HG03565 (cell line): ENCODE results near the gene MISP.
A peak's percentile ranks its signal among the peaks of the same experiment; 100 is the strongest.

Experiments
- ATAC-seq: cut with Tn5 transposase; IDR thresholded peaks from one replicate; pipeline ENCODE4 v1.9.1; 2021; ENCODE audit warnings: mild to moderate bottlenecking, moderate library complexity; ENCODE audit not compliant: unreplicated experiment

Gene MISP

DNA sequence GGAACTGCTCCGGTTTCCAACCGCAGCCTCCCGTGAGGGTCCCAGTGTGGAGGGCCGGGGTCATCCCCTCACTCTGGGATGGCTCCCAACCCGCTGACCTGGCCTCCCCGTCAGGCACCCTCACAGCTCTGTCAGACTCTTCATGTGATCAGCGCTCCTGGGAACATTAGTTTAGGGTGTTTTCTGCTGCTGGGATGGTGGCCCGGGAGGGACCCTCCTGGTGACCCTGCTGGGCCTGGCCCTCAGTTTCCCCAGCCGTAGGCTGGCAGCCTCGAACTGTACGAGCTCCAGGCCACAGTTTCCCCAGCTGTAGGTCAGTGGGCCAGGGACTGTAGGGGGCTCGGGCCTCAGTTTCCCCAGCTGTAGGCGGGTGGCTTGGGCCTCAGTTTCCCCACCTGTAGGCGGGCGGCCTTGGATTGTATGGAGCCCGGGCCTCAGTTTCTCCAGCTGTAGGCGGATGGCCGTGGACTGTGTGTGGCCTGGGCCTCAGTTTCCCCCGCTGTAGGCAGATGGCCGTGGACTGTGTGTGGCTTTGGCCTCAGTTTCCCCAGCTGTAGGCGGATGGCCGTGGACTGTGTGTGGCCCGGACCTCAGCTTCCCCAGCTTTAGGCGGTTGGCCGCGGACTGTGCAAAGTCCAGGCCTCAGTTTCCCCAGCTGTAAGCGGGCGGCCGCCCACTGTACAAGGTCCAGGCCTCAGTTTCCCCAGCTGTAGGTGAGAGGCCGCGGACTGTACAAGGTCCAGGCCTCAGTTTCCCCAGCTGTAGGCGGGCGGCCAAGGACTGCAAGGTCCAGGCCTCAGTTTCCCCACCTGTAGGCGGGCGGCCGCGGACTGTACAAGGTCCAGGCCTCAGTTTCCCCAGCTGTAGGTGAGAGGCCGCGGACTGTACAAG lies 45.0 kb downstream of the MISP start:
- ATAC-seq: no peak

DNA sequence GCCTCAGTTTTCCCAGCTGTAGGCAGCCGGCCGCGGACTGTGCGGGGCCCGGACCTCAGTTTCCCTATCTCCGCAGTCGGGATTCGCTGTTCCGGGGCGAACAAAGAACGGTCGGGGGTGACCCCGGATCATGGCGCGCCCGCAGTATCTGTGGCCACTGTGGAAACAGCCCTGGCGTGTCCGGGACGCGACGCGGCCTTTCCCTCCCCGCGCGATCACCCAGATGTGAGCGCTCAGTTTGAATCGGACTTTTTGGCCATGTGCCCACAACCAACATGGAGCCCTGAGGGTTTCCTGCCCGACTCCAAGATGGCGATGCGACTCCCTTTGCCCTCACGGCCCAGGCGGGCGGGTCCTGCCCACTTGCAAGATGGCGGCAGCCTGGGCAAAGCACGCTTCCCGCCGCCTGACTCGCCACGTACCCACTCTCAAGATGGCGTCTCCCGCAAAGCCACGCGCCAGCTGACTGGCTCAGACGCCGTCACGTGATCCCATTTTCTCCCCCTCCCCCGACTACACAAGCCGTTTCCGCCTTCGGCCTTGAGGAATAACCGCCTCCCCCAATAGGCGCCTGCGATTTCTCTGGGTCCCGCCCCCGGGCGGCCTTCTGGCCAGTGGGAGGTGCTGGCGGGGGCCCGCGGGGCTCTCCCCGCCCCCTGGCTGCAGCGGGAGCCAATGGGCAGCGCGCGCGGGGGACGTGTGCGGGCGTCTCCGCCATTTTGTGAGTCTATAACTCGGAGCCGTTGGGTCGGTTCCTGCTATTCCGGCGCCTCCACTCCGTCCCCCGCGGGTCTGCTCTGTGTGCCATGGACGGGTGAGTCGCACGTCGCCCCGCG lies 46.0 kb downstream of the MISP start, which contains the start of gene PTBP1:
TSS of gene PTBP1 (plus strand) at position 761 of the 836 bp plus-strand sequence. CDS start at position 807, 46 bp downstream.
- ATAC-seq: peak; percentile 73

DNA sequence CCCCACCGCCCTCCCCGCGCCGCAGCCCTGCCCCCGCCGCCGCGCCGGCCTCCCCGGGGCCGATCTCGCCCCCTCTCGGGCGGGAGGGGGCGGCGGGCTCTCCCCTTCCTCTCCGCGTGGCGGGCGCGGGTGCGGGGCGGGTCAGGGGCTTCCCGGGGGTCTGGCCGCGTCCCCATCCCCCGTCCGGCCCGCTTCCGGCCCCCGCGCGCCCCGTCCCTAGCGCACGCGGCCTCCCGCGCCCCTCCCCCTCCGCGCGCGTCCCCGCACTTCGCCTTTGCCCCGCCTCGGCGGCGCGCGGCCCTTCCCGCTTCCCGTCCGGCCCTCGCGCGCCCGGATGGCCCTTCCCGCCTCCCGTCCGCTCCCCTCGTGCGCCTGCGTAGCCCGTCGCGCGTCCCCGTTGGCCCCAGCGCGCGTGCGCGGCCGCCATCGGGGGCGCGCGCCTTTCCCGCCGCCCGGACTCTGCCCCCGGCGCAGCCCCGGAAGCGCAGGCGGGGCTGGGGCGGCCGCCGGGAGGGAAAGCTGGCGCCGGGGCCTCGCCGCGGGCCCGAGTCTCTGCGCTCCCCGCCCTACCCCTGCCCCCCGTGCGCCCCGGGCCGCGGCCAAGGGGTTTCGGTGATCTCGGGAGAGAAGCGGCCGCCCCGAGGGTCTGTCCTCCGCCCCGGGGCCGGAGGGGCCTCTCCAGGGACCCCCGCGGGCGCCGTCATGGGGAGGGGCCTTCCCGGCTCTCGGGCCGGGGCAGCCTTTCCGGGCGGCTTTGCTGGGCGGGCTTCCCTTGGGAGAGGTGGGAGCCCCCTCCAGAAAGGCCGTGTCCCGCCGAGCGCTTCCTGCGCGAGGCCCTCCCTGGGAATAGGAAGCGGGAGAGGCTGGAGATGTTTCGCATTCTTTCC lies 46.9 kb downstream of the MISP start:
- ATAC-seq: peak; percentile 29

DNA sequence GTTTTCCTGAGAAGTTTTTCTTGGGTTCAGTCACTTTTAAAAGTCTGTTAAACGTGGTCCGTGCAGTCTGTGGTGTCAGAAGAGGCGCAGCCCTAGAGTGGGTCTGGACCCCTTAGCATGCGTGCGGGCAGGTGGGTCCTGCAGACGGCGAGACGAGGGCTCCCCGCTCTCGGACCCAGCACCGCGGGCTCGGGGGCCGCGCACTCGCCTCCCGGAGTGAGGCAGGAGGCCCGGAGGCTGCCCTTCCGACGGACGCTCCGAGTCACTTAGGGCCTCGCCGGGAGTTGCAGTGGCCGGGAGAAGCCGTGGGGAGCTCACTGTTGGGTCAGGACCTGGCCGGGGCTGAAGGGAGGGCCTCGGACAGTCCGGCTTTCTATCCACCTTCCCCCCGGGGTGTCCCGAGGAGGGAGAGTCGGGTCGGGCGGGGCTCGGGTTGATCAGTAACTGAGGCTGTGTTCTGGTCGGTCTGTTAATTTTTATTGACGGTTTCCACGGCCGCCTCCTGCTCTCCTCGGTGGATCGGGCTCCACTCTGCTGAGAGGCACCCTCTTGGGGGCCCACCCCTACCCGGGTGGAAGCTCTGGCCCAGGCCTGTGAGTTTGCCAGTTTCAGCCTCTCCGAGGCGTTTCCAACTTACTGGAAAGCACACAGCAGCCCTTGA lies 47.6 kb downstream of the MISP start:
- ATAC-seq: no peak

DNA sequence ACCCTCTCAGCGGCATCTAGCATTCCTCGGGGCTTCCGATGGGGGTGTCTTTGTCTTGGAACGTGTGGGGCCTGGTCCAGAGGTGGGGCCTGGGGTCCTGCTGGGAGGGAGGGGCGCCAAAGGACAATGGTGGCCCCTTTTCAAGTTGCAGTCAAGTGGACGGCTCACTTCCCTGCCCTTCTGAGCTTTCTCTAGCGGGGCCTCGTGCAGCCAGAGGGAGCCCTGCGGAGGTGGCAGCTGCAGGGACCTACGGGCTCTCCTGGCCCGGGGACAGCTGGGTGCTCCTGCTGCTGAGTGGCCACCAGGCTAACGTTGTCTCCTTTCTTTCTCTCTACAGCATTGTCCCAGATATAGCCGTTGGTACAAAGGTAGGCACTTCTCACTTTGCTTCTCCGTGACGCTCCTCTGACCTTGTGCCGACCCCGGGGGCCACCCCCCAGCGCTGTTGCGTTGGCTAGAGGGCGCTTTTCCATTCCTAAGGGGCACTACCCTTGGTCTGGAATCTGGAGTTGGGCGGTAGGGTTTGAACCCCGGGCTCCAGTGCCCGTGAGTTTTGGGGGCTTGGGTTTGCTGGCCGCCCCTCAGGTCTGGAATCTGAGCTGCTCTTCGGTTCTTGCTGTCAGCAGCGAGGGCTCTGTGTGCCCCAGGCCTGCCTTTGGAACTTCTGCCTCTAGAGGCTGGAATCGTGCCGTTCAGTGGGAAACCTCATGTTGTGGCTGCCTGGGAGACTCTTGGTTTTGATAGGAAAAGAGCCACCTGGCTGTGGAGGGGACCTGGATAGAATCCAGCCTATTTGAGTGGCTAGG lies 48.4 kb downstream of the MISP start:
- ATAC-seq: no peak

DNA sequence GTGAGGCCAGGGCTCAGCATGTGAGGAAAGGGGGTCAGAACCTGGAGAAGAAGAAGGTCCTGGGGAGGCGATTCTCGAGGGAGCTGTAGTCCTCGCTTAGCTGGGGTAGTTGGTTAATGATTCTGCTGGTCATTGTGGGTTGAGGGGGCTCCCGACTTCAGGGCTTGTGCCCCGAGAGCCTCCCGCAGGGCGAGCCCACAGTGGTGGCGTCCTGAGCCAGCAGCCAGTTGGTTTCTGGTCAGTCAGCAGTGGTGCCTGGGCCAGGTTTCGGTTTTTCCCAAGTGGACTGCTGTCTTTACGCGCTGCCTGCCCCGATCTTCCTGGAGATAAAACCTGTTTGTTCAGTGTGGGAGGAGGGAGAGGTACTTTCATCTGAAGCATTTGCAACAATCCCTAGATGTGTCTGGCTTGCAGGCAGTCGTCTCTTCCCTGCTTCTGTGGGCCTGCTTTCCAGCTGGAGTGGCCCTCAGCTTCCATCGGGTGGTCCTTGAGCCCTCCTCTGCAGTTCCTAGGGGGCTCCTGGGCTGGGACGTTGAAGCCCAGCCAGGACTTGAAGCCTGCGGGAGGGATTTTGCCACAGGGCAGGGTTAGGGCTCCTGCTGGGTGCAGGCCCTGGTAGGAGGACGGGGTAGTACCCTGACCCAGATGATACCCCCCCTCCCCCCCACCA lies 49.6 kb downstream of the MISP start:
- no peak for ATAC-seq

DNA sequence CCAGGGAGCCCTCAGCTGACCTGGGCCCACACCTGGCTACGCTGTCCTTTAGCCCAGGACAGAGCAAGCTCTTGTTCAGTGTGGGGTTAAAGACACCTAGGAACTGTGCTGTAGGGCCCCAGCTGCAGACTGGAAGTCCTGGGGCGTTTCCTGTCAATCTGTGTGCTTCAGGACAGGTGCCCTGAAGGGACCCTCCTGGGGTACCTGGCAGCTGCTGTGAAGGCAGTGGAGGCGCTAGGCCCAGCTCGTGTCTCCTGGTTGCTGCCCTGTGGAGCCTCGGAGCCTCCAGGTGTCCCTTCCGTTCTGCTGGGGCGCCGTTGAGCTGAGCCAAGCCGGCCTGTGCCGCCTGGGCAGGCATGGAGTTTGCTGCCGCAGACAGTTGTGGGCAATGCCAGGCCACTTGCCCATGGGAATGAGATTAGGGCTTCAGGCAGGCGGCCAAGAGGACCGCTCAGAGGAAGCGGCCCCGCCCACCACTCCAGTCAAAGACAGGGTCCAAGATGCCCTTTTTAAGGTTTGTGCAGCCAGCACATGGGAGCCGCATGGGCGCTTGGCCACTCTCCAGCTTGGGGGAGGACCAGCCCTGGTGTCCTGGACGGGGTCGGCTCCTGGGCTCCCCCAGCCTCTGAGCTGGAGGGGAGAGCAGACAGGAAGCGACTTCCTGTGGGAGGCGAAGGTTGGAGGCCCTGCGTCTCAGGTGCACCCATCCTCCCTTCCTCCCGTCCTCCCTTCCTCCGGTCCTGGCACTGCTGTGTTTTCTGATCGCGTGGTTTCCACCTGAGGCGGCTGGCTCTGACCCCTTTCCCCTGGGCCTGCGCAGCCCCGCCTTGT lies 50.3 kb downstream of the MISP start:
- no peak for ATAC-seq

DNA sequence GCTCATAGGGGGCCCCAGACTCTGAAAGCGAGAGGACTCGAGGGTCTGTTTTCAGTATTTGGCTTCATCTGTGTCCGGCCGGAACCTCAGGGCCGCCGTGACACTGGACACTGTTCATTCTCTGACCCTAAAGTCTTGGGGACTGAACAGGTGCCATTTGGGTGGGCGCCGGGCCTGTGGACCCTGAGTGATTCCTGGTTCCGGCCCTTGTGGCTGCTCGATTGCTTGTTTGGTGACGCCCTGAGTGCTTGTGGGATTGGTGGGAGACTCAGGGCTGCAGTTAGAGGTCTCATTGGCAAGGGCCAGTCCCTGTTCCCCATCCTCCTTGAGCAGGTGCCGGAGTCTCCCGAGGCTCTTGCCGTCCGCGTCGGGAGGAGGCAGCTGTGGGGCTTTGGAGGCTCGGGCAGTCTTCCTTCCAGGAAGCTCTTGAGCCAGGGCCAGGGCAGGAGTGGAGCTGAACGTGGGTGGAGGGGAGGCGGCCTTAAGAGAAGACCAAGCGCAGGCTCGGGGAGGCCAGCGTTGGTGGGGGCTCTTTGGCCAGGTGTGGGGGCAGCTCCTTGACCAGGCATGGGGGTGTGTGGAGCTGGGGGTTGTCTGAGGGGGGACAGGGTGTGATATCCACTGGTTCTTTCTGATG lies 51.1 kb downstream of the MISP start:
- no peak for ATAC-seq

DNA sequence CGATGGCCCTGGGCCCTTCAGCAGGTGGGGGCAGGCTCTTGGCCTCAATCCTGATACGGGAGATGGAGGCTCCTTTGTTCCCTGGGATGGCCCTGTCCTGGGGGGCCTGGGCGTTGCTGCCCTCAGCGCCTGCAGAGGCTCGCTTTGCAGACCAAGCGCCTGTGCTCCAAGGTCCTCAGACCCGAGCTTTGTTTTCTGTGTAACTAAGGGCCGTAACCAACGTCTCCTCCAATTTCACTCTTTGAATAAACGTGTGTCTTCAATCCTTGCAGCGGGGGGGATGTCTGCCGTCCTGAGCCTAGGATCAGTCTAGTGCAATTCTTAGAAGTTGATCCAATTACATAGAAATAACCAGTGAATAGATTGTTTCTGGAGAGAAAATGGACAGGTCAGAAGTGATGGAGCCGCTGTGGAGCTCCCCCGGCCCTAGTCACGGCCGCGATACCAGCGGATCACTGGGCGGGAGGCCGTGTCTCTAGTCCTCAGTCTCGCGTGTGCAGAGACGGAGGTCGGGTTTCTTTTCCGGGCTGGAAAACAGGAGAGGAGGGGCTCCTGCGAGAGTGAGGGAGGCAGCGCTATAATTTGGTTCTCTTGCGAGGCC lies 51.7 kb downstream of the MISP start:
- no peak for ATAC-seq

DNA sequence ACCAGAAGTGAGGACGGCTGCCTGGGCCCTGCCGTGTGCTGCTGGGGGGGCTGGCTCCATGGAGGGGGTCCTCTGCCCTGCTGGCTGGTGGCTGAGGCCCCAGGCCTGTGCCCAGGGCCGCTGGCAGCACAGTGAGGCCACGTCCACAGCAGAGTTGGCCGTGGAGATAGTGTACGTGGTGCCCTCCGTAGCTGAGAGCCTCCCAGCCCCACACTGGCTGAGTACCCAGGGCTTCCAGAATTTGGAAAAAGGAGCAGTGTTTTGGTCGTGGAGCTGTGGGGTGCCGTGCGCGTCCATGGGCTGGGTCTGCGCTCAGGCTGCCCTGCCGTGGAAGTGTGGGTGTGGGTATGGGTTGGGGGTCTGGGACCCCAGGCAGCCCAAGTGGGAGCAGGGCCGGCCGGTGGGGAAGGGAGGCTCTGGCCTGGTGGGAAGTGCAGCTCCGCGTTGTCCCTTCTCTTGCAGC lies 52.2 kb downstream of the MISP start:
- no peak for ATAC-seq

DNA sequence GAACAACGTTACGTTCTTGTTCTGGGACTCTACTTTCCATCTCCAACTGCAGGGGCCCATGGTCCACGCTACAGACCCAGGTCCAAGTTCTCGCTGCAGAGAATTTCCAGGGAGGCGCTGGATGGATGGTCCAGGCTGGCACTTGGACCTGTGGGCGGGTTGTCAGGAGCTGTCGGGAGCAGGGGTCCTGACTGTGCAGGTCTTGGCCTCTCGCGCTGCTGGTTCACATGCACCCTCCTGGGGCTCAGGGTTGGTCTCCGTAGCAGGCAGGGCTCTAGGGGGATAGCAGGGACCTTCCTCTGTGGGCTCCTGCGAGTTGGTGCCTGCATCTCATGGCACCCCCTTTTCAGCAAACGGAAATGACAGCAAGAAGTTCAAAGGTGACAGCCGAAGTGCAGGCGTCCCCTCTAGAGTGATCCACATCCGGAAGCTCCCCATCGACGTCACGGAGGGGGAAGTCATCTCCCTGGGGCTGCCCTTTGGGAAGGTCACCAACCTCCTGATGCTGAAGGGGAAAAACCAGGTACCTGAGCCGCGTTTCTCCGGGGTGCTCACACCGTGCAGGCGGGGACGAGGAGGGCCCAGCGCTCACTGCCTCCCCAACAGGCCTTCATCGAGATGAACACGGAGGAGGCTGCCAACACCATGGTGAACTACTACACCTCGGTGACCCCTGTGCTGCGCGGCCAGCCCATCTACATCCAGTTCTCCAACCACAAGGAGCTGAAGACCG lies 52.9 kb downstream of the MISP start:
- ATAC-seq: no peak

DNA sequence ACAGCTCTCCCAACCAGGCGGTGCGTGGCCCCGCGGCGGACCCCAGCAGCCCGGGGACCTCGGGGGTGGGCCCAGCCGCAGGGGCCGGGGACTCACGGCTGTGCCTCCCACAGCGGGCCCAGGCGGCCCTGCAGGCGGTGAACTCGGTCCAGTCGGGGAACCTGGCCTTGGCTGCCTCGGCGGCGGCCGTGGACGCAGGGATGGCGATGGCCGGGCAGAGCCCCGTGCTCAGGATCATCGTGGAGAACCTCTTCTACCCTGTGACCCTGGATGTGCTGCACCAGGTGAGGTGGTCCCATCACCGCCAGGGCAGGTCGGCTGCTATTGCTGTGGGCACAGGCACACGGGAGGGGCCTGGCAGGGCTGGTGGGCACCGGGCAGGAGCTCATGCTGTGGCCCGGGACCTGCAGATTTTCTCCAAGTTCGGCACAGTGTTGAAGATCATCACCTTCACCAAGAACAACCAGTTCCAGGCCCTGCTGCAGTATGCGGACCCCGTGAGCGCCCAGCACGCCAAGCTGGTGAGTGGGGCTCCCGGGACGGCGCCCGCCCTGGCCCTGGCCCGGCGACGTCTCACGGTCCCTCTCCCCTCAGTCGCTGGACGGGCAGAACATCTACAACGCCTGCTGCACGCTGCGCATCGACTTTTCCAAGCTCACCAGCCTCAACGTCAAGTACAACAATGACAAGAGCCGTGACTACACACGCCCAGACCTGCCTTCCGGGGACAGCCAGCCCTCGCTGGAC lies 53.7 kb downstream of the MISP start:
- ATAC-seq: no peak

DNA sequence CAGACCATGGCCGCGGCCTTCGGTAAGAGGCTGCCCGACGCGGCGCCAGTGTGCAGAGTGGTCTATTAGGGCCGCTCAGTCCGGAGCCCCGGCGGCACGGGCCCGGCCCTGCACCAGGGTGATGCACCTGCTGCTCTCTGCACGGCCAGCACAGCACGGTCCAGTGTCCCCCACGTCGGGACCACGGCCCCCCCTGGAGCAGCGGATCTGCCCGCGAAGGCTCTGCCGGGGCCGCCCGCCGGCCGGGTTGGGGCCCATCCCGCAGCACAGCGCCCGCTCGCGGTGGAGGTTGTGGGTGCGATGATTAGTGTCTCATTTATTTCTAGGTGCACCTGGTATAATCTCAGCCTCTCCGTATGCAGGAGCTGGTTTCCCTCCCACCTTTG lies 54.2 kb downstream of the MISP start:
- ATAC-seq: no peak

DNA sequence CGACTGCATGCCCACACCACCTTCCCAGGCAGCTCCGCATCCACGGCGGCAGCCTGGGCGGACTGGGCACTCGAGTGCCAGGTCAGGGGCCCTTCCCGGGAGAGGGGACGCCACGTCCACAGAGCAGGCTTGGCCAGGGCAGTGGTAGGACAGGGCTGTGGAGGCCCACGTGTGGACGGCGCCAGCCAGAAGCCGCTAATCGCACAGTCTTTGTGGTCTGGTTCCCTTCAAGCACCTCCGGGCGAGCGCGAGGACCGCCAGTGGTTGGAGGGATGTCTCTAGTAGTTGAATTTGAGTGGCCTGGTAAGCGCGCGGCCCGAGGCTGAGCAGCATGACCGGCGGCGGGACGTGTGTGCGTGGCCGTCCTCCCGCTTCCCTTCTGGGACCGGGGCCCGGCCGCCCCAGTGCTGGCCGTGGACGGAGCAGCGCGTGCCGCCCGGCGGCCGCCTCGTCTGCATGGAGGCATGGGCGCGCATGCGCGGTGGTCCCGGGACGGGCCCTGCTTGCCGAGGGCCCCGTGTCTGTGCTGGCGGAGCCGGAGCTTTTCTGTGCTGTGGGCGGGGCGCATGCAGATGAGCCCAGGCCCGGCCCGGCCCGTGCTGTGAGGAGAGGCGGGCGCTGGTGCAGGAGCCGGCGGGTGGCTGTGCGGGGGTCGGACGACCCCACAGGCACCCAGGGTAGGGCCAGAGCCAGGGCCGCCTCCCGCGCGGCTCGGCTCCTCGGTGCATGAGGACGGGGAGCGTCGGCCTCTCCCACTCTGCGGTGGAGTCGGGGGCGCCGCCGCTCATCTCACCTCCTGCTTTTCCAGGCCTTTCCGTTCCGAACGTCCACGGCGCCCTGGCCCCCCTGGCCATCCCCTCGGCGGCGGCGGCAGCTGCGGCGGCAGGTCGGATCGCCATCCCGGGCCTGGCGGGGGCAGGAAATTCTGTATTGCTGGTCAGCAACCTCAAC lies 55.0 kb downstream of the MISP start:
- no peak for ATAC-seq
